Fibroblast of villous mesenchyme (primary cell): Measurements from ENCODE around the gene LRPPRC. TPM values are rescaled to one million over a fixed set of nuclear protein-coding genes. Genes with fewer than 3 reads are reported as not detected.

Experiments
- DNase-seq: peaks from one replicate; pipeline ENCODE4 v3.0.0-alpha.2; 2010; ENCODE audit warnings: low read depth
- H3K4me3 ChIP-seq: 2 replicates; pipeline ENCODE4 v1.5.1; 2011; ENCODE audit warnings: low read depth, mild to moderate bottlenecking, low read length
- CTCF ChIP-seq: IDR thresholded peaks from 2 replicates; pipeline ENCODE4 v1.5.1; 2012; ENCODE audit warnings: low read depth, mild to moderate bottlenecking, low read length; ENCODE audit not compliant: insufficient read depth
- total RNA-seq: library from RNA; depleted of rRNA; stranded (reverse); fragments of >200 nt; gene quantifications from 2 replicates; pipeline ENCODE4 v1.2.3, GENCODE V29; 2012

The LRPPRC gene
- total RNA-seq, 1 donor: 63.9 TPM

- TF ChIP-seq CTCF: no peak
- no peak overlapping the region for H3K4me3 ChIP-seq
- DNase-seq: no peak
Observed at GRCh38 chr2:43942881-43943280, 52.9 kb downstream of the LRPPRC start.

GRCh38 chr2:43941966-43942365 is 53.8 kb downstream of the LRPPRC start:
- TF ChIP-seq CTCF: no peak
- DNase-seq: peak; percentile 8

DNA sequence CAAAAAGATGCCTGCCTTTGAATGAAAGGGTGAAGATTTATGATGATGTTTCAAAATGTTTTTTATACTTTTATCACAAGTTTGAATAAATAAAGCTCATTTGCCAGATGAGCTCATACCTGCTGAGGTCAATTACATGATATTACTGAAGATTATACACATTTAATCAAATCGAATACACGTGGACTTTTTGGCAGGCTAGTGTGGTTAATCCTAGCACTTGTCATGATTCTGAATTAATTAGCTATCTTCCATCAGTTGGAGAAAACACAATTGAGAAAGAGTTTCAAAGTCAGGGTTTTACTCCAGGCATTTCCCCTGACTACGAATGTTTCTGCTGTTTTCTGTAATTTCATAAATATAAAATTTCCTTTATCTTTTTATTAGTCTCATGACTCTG is 54.4 kb downstream of the LRPPRC start:
- no peak for TF ChIP-seq CTCF
- DNase-seq: no peak
- no peak overlapping the region for H3K4me3 ChIP-seq

More at GRCh38 chr2:43941966-43942365, 53.8 kb downstream of the LRPPRC start:
- no peak overlapping the region for H3K4me3 ChIP-seq

GRCh38 chr2:43939695-43940256 is 56.0 kb downstream of the LRPPRC start:
- TF ChIP-seq CTCF: no peak
- H3K4me3 ChIP-seq: no peak overlapping the region
- no peak for DNase-seq

- no peak for TF ChIP-seq CTCF
- H3K4me3 ChIP-seq: no peak overlapping the region
- DNase-seq: no peak
Observed at GRCh38 chr2:43937269-43937820, 58.4 kb downstream of the LRPPRC start.

DNA sequence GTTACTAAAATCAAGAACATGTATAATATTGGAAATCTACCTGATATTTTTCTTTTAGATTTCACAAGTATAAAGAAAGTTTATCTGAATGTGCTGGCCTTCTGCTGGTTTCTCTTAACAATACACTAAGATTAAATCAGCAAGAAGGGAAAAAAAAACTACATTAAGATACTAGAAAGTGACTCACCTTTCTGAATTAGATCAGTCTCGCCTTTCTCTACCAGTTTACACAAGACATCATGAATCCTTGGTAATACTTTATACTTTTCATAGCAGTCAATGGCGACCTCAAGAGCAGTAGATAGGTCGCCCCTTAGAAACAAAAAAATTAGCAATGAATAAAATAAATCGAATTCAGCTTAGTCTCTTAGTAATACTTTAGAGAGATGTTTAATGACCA is 61.2 kb downstream of the LRPPRC start:
- DNase-seq: no peak
- TF ChIP-seq CTCF: no peak
- no peak overlapping the region for H3K4me3 ChIP-seq

DNA sequence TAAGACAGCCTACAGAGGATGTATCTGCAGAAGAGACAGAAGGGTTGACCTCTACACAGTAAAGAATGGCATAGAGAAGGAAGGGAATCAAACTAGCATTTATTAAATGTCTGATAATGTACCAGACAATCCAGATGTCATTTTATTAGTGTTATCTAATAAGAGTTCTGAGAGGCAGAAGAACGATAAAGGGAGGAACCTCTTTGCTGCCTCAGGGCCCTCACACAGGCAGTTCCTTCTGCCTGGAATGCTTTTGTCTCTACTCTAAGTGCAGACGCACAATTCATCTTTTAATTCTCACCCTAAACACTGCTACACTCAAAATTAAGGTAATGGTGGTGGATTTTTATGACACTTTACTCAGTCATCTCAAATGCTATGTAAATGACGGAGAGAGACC is 64.5 kb downstream of the LRPPRC start:
- H3K4me3 ChIP-seq: no peak overlapping the region

More for the DNA sequence above, 64.5 kb downstream of the LRPPRC start:
- TF ChIP-seq CTCF: no peak
- DNase-seq: no peak
